ENCODE data around the gene ACOXL.
"Not testable (repeated sequence)": the region's sequence is repeated elsewhere in the genome, so short reads cannot be mapped to it uniquely, and the experiment has no call there.

The ACOXL gene

GRCh38 chr2:111061191-111061590 is 328.8 kb downstream of the ACOXL start:
- DNase-seq (ENCODE audit: low spot score): no peak

GRCh38 chr2:111062417-111062816 is 330.0 kb downstream of the ACOXL start:
- no peak for DNase-seq (ENCODE audit: low spot score)

DNA sequence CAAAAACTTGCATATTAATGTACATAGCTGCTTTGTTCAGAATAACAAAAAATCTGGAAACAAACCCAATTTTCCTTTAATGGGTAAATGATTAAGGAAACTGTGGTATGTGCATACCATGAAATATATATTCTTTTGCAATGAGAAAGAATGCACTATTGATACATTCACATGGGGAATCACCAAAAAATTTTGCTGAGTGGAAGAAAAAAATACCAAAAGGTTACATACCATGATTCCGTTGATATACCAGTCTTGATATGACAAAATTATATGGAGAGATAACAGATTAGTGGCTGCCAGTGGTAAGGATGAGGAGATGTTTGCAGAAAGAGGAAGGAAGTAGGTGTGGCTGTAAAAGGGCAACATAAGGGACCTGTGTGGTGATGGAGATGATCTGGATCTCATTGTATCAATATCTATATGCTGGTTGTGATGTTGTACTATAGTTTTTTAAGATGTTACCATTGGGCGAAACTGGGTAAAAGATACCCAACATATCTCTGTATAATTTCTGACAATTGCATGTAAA is 333.8 kb downstream of the ACOXL start:
- no peak for DNase-seq (ENCODE audit: low spot score)

GRCh38 chr2:111068435-111069058 is 336.2 kb downstream of the ACOXL start:
- no peak for DNase-seq (ENCODE audit: low spot score)

- no peak for DNase-seq (ENCODE audit: low spot score)
Observed at GRCh38 chr2:111069722-111070121, 337.3 kb downstream of the ACOXL start.

GRCh38 chr2:111071600-111072171 is 339.3 kb downstream of the ACOXL start:
- DNase-seq (ENCODE audit: low spot score): no peak

GRCh38 chr2:111072220-111072871 is 340.0 kb downstream of the ACOXL start:
- no peak for DNase-seq (ENCODE audit: low spot score)

DNA sequence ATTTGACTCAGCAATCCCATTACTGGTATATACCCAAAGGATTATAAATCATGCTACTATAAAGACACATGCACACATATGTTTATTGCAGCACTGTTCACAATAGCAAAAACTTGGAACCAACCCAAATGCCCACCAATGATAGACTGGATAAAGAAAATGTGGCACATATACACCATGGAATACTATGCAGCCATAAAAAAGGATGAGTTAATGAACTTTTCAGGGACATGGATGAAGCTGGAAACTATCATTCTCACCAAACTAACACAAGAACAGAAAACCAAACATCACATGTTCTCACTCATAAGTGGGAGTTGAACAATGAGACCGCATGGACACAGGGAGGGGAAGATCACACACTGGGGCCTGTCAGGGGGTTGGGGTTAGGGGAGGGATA is 350.3 kb downstream of the ACOXL start:
- DNase-seq (ENCODE audit: low spot score): not testable (repeated sequence)

DNA sequence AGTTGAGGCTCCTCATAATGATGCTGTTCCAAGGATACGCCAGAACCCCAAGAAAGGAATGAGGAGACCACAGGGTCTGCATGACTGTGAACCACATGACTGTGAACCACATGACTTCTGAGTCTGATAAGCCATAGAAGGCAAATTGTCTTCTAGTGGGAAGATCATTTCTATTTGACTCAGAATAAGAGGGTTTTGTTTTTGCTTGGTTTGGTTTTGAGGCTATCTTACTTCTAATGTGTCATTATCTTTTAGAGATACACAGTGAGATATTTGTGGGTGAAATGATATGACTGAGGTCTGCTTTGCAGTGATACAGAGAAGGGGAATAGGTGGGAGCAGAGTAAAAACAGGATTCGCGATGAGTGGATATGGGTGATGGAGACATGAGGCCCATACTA is 359.4 kb downstream of the ACOXL start:
- DNase-seq (ENCODE audit: low spot score): no peak

GRCh38 chr2:111094691-111095090 is 362.3 kb downstream of the ACOXL start:
- DNase-seq (ENCODE audit: low spot score): peak; percentile 62

DNA sequence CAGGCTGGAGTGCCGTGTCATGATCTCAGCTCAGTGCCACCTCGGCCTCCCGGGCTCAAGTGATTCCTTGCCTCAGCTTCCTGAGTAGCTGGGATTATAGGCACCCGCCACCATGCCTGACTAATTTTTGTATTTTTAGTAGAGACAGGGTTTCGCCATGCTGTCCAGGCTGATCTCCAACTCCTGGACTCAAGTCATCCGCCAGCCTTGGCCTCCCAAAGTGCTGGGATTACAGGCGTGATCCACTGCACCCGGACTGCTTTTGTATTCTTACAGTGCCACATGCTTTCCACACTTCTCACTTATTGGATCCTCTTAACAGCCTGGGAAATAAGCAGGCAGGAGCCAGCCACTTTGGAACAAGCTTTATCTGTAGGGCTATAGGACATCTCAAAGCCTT is 363.1 kb downstream of the ACOXL start:
- no peak for DNase-seq (ENCODE audit: low spot score)

- no peak for DNase-seq (ENCODE audit: low spot score)
Observed at GRCh38 chr2:111099402-111099801, 367.0 kb downstream of the ACOXL start.

DNA sequence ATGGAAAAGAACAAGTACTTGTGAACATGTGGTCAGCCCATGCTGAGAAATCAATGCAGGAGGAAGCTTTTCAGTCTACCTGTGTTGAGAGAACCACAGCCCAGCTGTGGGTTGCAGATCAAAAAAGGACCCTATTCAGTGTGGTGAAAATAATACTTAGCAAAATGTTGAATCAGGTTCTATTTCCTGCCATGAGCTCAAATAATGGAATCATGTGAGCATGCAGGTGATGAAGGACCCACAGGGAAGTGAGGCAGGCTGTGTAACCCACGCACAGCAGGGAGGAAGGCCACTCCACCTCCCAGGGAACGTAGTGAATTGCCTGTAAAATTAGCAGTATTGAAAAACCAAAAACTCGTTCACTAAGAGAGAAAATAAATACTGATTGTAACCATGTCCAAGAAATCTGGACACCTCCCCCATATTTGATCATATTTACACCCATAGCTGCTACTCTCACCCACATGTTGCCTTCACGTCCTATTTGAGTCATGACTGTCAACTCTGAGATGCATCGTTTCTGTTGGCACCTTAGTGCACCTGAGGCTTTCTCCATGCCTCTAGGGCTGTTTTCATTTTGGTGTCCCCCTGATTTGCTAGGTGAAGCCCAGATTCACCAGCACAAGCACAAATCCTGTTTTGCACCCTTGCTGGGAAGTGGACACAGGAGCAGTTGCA is 367.9 kb downstream of the ACOXL start:
- DNase-seq (ENCODE audit: low spot score): no peak

DNA sequence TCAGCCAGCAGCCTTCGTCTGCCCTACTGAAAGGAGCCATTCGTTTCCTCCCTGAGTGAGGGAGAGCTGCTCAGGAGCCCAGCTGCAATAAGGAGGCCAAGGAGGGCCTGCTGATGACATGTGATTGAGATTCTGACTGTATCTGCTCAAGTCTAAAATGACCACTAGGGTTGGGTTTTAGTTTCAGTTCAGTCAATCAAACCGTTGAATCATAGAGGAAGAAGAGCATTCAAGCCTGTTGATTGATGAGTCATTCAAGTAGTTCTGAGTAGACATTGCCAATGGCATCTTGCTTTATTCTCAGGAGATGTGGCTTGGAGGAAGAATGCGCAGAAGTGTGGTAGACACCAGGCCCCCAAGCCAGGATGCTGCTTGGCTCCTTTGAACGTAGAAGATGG is 368.4 kb downstream of the ACOXL start:
- DNase-seq (ENCODE audit: low spot score): no peak

GRCh38 chr2:111101592-111101991 is 369.2 kb downstream of the ACOXL start:
- DNase-seq (ENCODE audit: low spot score): no peak

DNA sequence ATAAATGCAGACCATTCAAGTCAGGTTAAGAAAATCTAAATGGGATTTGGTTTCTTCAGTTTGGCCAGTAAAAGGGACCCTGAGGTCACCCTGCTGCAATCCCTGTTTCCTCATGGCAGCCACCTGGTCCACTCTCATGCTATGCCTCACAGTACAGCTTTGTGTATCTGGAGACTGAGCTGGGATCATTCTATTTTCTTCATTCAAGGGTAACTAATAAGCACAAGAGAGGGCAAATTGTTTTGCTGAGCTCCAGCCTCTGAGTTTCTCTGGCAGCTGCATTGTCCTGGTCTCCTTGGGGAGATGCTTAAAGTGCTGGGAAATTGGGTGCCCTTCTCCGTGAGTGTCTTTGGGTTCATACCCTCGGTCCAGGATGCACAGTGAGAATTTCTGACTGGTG is 369.8 kb downstream of the ACOXL start:
- no peak for DNase-seq (ENCODE audit: low spot score)

- no peak for DNase-seq (ENCODE audit: low spot score)
Observed at GRCh38 chr2:111105926-111106325, 373.6 kb downstream of the ACOXL start.

DNA sequence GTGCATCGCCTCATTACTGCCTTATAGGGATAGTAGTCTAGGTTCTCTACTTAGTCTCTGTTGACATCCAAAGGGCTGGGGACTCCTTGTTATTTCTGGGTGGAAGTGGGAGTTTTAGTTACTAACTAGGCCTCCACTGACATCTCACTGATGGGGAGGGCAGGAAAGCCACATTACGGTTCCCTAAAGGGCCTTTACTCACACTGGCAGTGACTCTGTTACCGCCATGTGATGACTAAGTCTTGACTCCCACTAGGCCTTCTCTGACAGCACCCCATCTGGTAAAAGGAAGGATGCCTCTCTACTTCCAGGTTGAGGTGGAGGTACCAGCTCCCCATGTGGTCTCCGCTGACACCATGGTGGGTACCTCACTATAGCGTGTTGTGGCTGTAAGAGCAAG is 374.3 kb downstream of the ACOXL start:
- no peak for DNase-seq (ENCODE audit: low spot score)

DNA sequence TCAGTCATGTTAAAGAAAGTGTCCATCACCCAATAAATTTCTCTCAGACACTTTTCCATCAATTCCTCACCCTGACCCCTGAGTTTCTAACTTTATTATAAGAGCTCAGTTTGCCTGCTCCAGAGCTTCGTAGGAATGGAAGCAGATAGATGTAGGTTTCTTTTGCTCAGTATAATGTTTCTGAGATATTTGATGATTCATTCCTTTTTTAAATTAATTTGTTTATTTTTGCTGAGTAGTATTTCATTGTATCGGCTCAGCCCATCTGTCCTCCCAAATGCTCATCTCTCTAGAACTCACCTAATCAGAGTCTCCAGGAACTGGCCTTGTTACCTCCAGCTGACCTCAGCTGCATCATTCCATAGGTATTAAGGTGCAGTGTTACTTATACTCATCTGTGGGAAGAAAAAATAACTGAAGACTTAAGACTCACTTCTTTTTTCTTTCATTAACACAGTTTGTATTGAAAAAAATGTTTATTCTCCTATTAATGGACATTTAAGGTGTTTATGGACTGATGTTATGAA is 376.4 kb downstream of the ACOXL start:
- no peak for DNase-seq (ENCODE audit: low spot score)

- DNase-seq (ENCODE audit: low spot score): no peak
Observed at GRCh38 chr2:111111101-111111755, 378.9 kb downstream of the ACOXL start.

DNA sequence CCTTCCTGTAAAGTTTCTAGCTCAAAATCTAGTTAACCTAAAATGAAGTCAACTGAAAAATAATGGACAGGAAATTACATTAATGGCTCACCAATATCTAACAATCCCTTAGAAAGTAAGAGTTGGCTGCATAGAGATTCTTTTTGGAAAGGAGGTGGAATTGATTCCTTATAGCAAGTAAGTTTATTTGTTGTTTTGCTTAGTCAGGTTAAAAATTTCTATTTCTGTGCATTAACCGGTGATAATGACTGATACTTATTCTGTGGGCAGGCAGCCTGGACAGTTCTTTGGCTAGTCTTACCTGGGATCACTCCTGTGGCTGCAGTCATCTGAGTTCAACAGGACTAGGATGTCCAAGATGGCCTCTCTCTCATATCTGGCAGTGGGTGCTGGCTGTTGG is 381.5 kb downstream of the ACOXL start:
- DNase-seq (ENCODE audit: low spot score): no peak
